Hematopoietic multipotent progenitor cell (in vitro differentiated cells): ENCODE data around the gene FCHO2. TPM values are rescaled to one million over a fixed set of nuclear protein-coding genes. Genes with fewer than 3 reads are reported as not detected.

ENCODE experiments used
- DNase-seq, 3 donors: peaks; one replicate each; pipeline ENCODE4 v3.0.0-alpha.2; 2011 to 2015; ENCODE audit warnings: low read depth in 2 of 3, low spot score in 2 of 3
- total RNA-seq: library from RNA; depleted of rRNA; stranded (reverse); fragments of >200 nt; gene quantifications from one replicate; pipeline ENCODE4 v1.2.3, GENCODE V29; 2012

Gene FCHO2
- total RNA-seq, 1 donor = 8.9 TPM

DNA sequence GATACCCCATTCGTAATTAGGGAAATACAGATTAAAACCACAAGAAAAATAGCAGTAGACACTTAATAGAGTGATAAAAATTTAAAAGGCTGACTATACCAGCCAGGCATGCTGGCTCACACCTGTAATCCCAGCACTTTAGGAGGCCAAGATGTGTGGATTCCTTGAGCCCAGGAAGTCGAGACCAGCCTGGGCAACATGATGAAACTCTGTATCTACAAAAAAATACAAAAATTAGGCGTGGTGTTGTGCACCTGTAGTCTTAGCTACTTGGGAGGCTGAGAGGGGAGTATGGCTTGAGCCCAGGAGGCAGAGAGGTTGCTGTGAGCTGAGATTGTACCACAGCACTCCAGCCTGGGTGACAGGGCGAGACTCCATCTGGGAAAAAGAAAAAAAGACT, 72.0 kb downstream of the FCHO2 start:
- DNase-seq = no peak

DNA sequence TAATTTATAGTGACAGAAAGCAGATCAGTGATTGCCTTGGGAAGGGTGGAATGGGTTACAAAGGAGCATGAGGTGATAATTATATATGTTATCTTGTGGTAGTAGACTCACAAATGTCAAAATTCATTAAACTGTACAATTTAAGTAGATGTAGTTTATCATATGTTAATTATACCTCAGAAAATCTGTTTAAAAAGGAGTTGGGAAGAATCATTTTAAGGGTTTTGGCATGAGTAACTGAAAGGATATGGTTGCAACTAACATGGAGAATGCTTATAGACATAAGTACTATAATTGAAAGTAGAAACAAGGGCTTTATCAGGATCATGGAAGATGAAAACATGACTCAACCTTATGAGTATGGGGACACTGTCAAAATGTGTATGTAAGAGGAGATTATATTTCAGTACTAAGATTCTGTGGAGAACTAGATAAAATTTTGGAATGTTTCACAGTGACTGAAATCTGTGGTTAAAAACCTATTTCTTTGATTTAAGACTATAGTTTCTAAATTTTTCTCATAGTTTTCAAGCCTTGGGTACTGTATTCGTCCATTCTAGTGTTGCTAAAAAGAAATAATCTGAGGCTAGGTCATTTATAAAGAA, 73.3 kb downstream of the FCHO2 start:
- no peak for DNase-seq

DNA sequence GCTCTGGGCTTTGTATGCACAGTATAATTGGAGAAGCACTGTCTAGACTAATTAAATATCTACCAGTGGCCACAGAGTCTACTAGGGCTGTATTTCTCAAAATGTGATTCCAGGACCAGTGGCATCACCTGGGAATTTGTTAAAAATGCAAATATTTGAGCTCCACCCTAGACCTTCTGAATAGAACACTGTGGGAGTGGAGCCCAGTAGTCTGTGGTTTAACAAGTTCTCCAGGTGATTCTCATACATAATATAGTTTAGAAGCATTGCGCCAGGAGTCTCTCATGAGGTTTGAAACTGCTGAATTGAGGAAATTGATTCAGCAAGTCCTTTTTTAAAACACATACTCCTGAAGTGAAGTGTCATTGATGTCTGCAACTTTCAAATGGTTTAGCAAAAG, 74.7 kb downstream of the FCHO2 start:
- no peak for DNase-seq

DNA sequence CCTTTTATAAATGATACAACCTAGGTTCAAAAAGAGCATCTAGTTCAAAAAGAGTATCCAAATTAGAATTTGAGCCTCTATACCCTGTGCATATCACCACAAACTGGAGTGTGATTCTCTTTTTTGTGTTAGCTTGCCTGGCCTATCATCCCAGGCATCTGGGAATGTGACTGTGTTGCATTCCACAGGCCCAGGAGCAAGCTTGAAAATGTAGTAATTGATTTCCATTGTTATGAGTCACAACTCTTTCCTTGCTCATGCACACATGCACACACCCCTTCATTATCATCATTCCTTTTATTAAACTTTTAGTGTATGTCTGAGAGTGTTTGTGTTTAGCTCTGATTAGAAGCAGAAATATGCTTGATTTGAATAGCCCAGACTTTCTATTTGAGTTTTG, 75.2 kb downstream of the FCHO2 start:
- DNase-seq = no peak

DNA sequence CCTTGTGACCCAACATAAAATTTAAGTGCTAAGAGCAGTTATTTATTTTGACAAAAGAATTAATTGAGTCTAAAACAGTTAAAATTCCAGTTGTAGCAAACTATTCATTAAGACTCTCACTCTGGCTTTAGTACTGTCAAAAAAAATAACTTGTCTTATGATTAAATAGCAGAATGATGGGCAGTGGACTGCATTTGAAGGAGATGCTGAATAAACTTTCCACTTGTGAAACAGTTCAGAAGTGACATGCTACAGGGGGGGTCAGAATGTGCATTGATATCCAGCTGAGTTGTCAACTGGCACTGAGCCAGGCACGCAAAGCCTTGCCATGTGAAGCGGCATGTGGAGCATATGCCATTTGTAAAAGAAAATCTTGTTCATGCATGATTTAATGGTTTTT, 76.0 kb downstream of the FCHO2 start:
- no peak for DNase-seq

DNA sequence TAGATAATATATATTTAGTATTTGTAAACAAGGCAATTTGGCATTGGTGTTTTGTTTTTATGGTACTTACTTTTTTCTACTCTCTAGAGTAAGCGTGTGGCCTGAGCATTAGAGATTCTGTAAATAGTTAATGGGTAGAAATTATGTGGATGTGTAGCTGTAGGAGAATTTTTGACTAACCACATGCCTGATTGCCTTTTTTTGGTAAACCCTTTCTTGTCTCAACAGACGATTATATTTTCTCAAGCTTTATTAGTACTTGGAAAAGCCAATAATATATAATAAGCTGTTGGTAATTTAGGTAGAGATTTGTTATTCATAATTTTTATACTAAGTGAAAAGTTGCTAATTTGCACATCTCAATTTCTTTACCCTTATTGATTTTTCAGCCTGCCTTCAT, 76.8 kb downstream of the FCHO2 start:
- DNase-seq = no peak

DNA sequence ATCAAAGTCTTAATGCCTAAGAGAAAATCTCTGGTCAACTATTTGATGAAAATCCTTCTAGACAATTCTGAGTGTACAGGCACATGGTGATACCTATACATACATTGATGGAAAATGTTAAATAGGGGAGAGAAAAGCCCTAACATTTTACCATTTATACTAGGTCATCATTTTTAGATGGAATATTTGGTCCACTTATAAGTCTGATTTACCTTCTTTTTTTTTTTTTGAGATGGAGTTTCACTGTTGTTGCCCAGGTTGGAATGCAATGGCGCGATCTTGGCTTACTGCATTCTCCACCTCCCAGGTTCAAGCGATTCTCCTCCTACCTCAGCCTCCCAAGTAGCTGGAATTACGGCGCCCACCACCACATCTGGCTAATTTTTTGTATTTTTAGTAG, 81.7 kb downstream of the FCHO2 start:
- no peak for DNase-seq

DNA sequence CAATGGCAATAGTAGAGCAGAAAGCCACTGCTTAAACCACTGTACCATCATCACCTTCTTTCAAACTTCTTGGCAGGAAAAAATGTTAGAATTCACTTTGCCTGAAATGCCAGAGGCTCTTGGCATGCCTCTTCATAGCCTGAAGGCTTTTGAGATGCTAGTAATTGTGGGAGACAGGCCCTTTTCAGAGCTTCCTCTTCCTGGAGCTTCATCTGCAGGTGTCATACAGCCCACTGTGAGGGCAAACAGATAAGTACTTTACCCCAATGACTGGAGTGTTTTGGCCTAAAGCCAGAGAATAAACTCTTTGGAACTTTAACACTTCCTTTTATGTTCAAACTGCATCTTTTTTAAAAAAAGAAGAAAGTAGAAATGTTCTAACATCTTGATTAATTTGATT, 83.2 kb downstream of the FCHO2 start:
- peak in 2 of 3 donors; percentile 2 to 35 for DNase-seq

DNA sequence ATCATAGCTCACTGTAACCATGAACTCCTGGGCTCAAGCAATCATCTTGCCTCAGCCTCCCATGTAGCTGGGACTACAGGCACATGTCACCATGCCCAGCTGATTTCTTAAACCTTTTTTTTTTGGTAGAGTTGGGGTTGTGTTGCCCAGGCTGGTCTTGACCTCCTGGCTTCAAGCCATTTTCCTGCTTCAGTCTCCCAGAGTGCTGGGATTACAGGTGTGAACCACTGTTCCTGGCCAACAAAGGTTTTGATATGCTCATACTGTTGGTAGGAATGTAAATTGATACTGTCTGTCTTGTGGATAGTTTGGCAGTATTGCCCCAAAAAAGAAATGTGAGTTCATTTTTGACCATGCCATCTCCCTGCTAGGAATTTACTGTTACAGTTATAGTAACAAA, 87.2 kb downstream of the FCHO2 start:
- DNase-seq = no peak

DNA sequence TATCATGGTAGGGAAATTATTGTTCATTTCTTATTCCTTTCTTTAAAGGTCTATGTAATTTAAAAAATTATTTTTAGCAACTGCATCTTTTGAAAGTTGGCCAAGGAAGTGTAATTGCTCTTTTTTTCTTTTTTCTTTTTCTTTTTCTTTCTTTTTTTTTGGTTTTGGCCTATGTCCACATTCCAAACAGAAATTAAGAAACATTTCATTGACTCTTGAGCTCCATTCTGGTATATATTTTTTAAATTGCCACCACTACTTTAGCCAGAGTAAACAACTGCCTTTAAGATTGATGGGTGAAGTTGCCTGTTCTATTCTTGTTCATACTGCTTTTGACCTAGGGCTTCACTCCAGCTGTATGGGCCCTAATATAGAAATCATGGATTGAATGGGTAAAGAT, 88.7 kb downstream of the FCHO2 start:
- DNase-seq = no peak

DNA sequence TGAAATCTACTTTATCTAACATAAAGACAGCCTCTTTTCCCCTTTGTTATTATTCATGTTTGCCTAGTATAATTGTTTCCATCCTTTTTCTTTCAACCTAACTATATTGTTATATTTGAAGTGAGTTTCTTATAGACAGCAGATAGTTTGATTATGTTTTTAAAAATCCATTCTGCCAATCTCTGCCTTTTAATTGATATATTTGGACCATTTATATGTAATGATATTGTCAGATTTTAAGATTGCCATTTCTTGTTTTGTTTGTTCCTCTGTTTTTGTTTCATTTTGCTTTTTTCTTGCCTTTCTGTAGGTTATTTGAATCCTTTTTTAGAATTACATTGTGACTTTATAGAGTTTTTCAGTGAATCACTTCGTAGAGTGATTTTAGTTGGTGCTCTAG, 89.8 kb downstream of the FCHO2 start:
- DNase-seq = no peak

DNA sequence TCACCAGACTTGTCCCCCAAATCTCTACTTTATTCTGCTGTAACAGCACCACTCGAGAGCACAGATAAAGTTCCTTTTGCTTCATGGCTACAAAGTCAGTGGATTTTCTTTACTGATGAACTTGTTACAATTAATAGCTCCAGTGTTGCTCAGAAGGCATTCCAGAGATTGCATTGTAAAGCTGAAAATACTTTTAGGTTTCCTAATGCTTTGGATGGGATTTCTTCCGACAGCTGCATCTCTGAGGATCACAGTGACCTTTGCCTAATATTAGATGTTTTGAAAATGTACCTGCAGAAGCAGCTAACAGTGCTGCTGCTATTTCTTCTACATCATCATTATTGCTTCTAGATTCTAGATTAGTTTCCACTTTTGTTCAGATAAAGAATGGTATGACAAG, 105.8 kb downstream of the FCHO2 start:
- no peak for DNase-seq

DNA sequence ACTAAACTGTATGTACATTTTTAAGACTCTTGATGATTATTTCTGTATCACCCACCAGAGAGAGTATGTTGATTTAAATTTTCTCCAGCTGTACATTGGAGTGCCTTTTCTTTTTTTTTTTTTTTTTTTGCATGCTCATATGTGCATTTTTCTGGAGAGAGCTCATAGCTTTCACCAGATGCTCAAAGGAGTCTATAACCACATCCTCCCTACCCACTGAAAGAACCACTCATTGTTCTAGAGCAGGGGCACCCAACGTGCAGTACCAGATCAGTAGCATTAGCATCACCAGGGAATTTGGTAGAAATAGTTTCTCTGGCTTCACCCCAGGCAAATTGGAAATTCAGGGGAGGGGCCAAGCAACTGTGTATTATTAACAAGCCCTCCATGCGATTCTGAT, 110.6 kb downstream of the FCHO2 start:
- no peak for DNase-seq

DNA sequence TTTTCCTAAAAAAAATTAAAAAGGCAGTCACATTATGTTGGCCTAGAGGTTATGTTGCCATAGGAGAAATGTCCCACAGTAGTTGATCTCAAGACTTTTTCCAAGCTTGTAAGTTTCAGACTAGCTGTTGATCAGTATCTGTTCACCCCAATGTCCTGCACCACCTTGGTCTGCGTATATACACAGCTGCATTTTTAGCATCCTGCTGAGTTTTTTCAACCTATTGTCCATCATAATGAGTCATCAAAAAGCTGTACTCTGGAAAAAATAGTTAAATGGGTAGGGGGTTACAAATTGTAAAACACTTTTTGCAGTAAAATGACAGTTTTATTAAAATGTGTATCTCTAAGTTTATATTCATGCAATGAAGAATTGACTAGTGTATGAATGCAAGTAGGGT, 111.4 kb downstream of the FCHO2 start:
- DNase-seq = no peak

DNA sequence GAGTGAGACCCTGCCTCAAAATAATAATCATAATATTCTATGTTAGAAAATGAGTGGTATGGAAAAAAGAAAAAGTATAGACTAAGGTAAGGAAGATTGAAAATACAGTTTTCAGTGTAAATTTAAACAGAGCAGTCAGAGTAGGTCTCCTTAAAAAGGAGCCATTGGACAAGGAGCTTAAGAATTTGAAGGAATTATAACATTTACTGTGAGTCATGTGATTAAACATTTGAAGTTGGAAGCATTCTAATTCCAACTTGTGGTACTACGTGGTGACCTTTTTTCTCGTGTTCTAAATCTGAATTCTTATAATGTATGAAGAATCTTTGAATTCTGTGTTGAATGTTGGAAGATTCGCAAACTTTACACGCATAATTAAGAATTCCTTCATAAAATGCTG, 125.3 kb downstream of the FCHO2 start:
- DNase-seq = no peak

DNA sequence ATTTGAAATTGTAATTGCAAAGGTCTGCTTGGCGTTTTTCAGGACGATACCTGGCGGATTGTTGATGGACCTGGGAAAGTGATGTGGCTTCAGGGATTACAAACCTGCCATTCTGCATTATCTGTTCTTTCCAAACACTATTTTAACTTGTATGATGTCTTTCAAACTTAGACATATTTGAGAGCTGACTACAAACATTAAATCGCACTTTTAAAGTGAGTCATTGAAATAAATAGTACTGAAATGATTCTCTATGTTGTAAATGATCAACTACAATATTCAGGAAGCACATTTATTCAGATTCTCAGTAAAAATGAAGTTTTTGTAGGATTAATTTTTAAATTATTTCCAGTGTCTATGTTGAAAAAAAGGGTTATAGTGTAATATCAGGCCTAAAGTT, 132.2 kb downstream of the FCHO2 start:
- DNase-seq = no peak

DNA sequence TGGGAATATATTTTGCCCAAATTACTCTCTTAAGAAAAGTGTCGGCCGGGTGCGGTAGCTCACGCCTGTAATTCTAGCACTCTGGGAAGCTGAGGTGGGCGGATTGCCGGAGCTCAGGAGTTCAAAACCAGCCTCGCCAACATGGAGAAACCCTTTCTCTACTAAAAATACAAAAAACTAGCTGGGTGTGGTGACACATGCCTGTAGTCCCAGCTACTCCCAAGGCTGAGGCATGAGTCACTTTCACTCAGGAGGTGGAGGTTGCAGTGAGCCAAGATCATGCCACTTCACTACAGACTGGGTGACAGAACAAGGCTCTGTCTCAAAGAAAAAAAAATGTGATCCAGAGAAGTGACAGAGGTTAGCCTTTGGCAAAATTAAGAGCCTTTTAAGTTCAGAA, 138.1 kb downstream of the FCHO2 start:
- DNase-seq = no peak

DNA sequence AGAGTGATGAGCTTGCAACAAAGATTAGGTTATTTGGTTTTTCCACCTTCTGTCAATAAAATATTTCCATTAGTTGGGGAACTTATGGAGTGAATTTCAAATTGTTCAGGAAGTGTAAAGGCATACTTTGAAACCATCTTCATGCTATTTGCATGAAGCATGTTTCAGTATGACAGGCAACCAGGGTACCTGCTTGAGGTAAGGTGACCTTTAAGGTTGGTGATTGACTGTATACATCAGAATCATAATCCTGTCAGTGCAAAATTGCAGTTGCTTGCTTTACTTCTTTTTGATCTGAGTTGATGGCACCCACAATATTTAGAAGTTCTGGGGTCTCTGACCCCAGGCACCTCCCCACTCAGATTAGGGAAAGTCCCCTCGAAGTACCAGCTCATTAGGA, 138.6 kb downstream of the FCHO2 start:
- DNase-seq = no peak

DNA sequence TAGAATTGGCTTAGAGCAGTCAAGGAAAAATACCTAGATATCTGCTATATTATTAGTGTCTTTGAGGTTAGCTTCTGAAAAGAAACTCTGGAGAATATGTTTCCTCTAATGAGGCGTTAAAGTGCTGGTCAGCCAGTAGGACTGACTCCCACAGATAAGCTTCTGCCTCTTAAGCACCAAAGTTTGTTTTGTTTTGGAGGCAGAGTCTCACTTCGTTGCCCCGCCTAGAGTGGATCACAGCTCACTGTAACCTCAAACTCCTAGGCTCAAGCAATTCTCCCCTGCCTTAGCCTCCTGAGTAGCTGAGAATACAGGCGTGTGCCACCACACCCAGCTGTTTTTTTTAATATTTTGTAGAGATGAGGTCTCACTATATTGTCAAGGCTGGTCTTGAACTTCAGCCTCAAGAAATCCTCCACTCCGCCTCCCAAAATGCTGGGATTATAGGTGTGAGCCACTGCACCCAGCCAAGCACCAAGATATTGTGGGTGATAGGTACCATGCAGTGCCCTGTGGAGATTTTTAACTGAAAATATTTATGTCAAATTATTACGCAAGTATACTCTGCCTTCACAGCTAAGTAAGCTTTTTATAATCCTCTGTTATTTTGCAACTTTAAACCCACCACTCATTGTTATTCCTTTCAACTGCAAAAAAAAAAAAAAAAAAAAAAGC, 139.9 kb downstream of the FCHO2 start:
- no peak for DNase-seq

DNA sequence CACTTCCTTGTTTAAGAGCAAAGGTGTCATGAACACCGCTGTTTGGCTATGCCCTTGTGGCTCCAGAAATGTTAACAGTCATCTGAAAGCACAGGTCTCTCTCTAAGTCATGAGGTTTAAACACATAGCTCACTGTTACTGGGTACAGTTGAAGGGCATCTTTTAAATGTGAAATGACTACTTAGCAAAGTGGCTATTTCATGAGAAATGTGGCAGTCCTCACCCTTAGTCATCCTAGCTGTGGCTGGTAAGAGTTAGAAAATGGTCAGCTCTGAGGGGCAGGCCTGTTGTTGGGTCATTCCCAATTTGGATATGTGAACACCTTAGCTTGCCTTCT, 140.4 kb downstream of the FCHO2 start:
- no peak for DNase-seq

DNA sequence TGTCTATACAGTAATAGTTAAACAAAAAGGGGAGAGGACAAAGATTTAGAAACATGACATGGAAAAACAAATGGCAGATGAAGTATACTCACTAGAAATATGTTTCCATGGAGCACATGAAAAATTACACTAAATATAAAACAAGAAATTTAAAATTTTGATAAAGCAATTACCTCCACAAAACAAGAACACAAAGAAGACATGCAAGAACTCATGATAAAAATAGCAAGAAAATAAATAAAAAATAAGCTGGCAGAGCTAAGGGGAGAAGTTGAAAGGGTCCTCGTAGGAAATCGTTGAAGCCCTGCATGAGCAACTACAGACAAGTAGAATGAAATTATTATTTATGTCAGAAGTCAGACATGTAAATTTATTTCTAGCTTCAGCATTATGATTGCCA, 141.9 kb downstream of the FCHO2 start:
- no peak for DNase-seq

DNA sequence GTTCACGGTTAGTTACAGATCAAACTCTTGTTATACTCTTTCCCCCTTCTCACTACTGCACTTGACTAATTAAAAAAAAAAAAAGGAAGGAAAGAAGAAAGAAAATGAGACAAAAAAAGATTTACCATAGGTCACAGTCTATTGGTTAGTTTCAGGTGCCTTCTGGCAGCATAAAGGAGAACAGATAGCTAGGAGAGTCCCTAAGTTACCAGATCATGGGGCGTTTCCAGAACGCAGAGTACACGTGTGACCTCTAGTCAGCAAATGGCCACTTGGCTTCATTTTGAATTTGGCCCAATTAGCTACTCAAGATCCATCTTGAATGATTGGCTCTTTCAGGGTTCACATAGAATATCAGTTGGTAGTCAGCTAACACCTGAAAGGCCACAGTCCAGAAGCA, 144.3 kb downstream of the FCHO2 start:
- no peak for DNase-seq

DNA sequence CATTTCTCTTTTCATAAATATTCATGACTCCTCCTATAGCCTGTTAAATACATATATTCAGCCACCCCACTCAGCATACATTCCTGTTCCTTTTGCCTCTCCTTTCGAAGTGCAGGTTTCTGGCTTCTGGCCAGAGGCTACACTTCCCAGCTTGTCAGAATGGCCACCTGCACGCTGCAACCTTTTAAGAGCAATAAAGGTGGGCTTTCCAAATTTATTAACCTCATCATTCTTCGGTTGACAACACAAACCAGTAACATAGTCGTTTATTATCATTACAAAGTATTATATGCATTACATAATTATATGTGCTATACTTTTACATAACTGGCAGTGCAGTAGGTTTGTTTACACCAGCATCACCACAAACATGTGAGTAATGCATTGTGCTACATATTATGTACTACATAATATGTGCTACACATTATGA, 148.0 kb downstream of the FCHO2 start:
- no peak for DNase-seq
